WERI-Rb-1 (cell line): ENCODE data around the gene CENPC.

Experiments
- DNase-seq: peaks from one replicate; pipeline ENCODE4 v3.0.0-alpha.2; 2020
- H3K27ac ChIP-seq: fragments of 250-450 bp; sonication (Bioruptor Pico); 2 replicates; pipeline ENCODE4 v1.5.1; 2020; ENCODE audit warnings: mild to moderate bottlenecking, moderate library complexity
- H3K27me3 ChIP-seq: fragments of 250-450 bp; sonication (Bioruptor Pico); 2 replicates; pipeline ENCODE4 v1.5.1; 2021; ENCODE audit warnings: mild to moderate bottlenecking, low read depth, moderate library complexity; ENCODE audit not compliant: insufficient read depth, severe bottlenecking
- H3K36me3 ChIP-seq: fragments of 250-450 bp; sonication (Bioruptor Pico); 2 replicates; pipeline ENCODE4 v1.5.1; 2020; ENCODE audit warnings: mild to moderate bottlenecking, moderate library complexity
- H3K4me3 ChIP-seq: 2 replicates; pipeline ENCODE4 v1.5.1; 2011; ENCODE audit warnings: low read depth, mild to moderate bottlenecking, control low read depth, low read length
- H3K9me3 ChIP-seq: fragments of 250-450 bp; sonication (Bioruptor Pico); 2 replicates; pipeline ENCODE4 v1.5.1; 2021; ENCODE audit warnings: mild to moderate bottlenecking, moderate library complexity; ENCODE audit not compliant: severe bottlenecking
- CTCF ChIP-seq: IDR thresholded peaks from 2 replicates; pipeline ENCODE4 v1.5.1; 2011; ENCODE audit warnings: low read depth, mild to moderate bottlenecking, control low read depth, inconsistent platforms, low read length

Gene CENPC

GRCh38 chr4:67483868-67484602, 61.3 kb downstream of the CENPC start:
- no peak for DNase-seq
- H3K36me3 ChIP-seq, result peaks cover 33% of the 10 kb centered on the region

GRCh38 chr4:67480810-67481209, 64.5 kb downstream of the CENPC start:
- Histone ChIP-seq H3K36me3 (peaks cover 40% of the 10 kb centered on the region), H3K9me3 (no peaks in the 10 kb centered on the region), H3K27ac (no peak overlapping the region), H3K4me3 (no peak overlapping the region), H3K27me3 (no peaks in the 10 kb centered on the region)
- DNase-seq, result no peak
- no peak for TF ChIP-seq CTCF

More at GRCh38 chr4:67483868-67484602, 61.3 kb downstream of the CENPC start:
- TF ChIP-seq CTCF, result no peak
- Histone ChIP-seq H3K27ac (no peak overlapping the region), H3K27me3 (no peaks in the 10 kb centered on the region), H3K9me3 (no peaks in the 10 kb centered on the region), H3K4me3 (no peak overlapping the region)

GRCh38 chr4:67475155-67475554, 70.1 kb downstream of the CENPC start:
- TF ChIP-seq CTCF, result no peak
- Histone ChIP-seq H3K9me3 (no peaks in the 10 kb centered on the region), H3K27me3 (no peaks in the 10 kb centered on the region), H3K36me3 (peaks cover 67% of the 10 kb centered on the region), H3K27ac (no peak overlapping the region), H3K4me3 (no peak overlapping the region)
- no peak for DNase-seq

- Histone ChIP-seq H3K36me3 (peaks cover 54% of the 10 kb centered on the region), H3K9me3 (no peaks in the 10 kb centered on the region), H3K27me3 (no peaks in the 10 kb centered on the region), H3K4me3 (no peak overlapping the region), H3K27ac (no peak overlapping the region)
- TF ChIP-seq CTCF, result no peak
- DNase-seq, result no peak
These were observed 74.4 kb downstream of the CENPC start for GRCh38 chr4:67470871-67471270.

GRCh38 chr4:67468830-67469229, 76.5 kb downstream of the CENPC start:
- no peak overlapping the region for H3K27ac ChIP-seq
- no peak for TF ChIP-seq CTCF
- no peak overlapping the region for H3K4me3 ChIP-seq
- H3K36me3 ChIP-seq, result peaks cover 34% of the 10 kb centered on the region
- H3K27me3 ChIP-seq, result no peaks in the 10 kb centered on the region
- no peaks in the 10 kb centered on the region for H3K9me3 ChIP-seq
- DNase-seq, result no peak

- Histone ChIP-seq H3K36me3 (peaks cover 16% of the 10 kb centered on the region), H3K9me3 (no peaks in the 10 kb centered on the region), H3K27ac (no peak overlapping the region), H3K27me3 (no peaks in the 10 kb centered on the region), H3K4me3 (no peak overlapping the region)
- TF ChIP-seq CTCF, result no peak
- DNase-seq, result no peak
These were observed 78.6 kb downstream of the CENPC start for GRCh38 chr4:67466751-67467150.
